Activated CD8-positive, alpha-beta memory T cell treated with anti-CD3 and anti-CD28 coated beads for 24 hours (primary cell): ENCODE results near the gene SPEF2.
"Not testable (repeated sequence)": the region's sequence is repeated elsewhere in the genome, so short reads cannot be mapped to it uniquely, and the experiment has no call there.

Source experiments
- DNase-seq: peaks from one replicate; pipeline ENCODE4 v3.0.0-alpha.2; 2020

Gene SPEF2

DNA sequence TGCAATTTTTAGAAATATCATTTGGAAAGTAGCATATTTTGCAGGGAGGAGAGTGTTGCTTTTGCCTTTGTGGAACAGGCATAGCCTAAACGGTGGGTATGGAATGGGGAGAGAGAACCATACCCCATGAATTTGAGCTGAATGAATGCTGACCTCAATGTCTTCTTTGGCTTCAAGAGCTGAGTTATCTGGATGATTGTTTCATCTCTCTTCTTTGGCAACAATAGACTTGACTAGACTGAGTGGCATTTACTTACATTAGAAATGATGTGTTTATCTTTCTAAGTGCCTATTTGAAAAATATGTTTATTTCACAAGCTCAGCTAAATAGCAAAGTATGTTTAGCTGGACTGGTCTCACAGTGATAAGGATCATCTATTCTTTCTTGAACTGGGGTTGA lies 42.8 kb downstream of the SPEF2 start:
- no peak for DNase-seq

- no peak for DNase-seq
Measured at GRCh38 chr5:35664584-35664983, 46.9 kb downstream of the SPEF2 start.

DNA sequence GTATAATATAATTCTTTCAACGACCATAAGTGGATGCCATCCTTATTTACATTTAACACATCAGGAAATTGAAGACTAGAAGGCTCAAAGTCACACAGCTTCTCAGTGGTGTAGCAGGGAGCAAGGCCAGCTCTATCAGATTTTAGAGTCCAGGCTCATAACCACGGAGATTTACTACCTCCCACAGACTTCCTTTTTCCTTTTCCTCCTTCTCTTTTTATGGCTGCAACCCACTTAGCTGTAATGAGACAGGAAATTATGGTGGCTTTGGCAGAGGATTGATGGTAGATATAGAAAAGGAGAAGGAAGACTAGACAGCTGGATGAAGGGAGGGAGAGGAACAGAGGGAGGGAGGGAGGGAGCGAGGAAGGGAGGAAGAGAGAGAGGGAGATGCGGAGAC lies 47.4 kb downstream of the SPEF2 start:
- no peak for DNase-seq

- DNase-seq, result no peak
Measured at GRCh38 chr5:35668319-35668718, 50.7 kb downstream of the SPEF2 start.

GRCh38 chr5:35668794-35669193 lies 51.1 kb downstream of the SPEF2 start:
- no peak for DNase-seq

GRCh38 chr5:35671541-35672295 lies 54.1 kb downstream of the SPEF2 start:
- no peak for DNase-seq

DNA sequence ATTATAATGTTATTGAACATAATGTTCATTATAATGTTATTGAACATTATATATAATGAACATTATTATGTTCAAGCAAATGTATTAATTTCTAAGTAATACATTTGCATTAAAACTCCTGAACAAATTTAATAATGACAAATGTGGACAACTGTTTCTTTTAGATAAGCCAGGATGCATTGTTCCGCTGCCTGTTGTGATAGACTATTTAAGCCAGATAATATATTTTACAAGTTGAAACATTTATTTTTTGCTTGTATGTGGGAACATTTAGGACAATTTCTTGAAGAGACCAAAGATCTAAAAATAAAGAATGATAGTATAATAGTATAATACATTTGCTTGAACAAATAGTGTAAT lies 54.6 kb downstream of the SPEF2 start:
- DNase-seq, result not testable (repeated sequence)

GRCh38 chr5:35672995-35673394 lies 55.3 kb downstream of the SPEF2 start:
- no peak for DNase-seq

DNA sequence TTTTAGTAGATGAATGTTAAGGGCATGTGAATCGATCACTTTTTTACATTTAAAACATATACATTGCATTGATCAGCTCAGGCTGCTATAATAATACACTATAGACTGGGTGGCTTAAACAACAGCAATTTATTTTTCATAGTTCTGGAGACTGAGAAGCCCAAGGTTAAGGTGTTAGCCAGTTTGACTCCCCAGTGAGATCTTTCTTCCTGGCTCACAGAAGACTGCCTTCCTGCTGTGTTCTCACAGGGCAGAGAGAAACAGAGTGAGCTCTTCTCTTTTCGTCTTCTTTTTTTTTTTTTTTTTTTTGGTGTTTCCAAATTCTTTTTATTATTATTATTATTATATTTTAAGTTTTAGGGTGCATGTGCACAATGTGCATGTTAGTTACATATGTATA lies 56.4 kb downstream of the SPEF2 start:
- DNase-seq, result no peak

- DNase-seq, result no peak
Measured at GRCh38 chr5:35675392-35675791, 57.7 kb downstream of the SPEF2 start.

- no peak for DNase-seq
Measured at GRCh38 chr5:35677878-35678277, 60.2 kb downstream of the SPEF2 start.

DNA sequence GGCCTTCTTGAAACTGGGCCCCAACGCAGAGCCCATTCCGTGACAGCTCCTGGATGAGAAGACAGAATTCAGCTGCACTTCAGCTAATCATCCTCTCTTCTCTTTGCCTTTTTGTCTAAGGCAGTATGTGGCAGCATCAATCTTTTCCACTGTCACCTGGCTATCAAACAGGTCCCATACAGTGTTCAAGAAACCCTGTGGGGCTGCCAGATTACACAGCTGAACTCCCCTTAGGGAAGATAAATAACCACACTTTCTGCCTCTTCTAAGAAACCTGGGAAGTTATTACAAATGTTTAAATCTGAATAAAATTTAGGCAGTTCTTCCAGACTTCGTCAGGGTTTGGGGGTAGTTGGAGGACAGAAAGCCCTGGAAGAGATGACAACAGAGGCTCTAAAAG lies 61.0 kb downstream of the SPEF2 start:
- DNase-seq, result no peak

DNA sequence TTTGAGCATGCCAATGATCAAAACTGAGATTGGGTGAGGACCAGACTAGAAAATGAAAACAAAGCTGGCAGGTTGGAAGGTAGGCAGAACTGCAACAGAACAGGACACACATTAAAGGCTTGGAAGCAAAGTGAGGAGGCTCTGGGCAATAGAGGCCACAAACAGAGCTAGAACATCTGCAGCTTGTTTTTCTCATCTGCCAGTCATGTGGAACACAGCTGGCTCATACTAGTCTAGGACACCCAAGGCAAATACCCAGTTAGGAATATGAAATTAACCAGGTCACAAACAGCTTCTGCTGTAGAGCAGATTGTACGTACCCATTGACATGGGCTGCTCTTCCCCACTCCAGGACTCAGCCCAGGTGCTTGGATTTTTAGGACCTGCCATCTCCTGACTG lies 61.7 kb downstream of the SPEF2 start:
- no peak for DNase-seq

DNA sequence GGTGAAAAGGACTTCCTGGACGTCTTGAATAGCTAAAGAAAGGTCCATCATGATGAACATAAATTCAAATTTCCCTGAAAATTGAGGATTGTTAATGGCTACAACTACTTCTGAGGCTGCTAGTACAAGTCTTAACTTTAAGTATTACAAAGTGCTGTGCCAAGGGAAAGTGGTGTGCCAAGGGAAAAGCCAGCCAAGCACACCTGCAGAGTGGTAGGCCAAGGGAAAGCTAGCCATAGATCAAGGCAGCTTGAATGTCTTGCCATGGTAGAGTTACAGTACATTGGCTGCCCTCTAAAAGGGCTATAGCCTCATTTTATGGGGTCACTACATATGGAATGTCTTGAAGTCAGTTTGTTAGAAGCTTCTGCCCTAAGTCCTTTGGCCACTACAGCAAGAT lies 64.2 kb downstream of the SPEF2 start:
- DNase-seq, result no peak

DNA sequence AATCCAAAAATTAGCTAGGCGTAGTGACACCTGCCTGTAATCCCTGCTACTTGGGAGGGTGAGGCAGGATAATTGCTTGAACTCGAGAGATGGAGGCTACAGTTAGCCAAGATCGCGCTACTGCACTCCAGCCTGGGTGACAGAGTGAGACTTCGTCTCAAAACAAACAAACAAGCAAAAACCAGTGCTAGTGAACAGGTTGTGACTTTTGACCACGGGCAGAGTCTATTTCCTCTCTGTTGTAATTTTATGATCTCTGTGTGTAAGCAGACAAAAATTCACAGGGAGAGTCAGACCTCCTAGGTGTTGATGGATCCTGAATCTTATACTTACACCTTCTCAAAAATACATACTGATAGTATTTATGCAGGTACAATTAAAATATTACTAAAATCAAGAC lies 65.8 kb downstream of the SPEF2 start:
- DNase-seq, result no peak

GRCh38 chr5:35685161-35685560 lies 67.5 kb downstream of the SPEF2 start:
- DNase-seq, result no peak

GRCh38 chr5:35687961-35688360 lies 70.3 kb downstream of the SPEF2 start:
- DNase-seq, result no peak

DNA sequence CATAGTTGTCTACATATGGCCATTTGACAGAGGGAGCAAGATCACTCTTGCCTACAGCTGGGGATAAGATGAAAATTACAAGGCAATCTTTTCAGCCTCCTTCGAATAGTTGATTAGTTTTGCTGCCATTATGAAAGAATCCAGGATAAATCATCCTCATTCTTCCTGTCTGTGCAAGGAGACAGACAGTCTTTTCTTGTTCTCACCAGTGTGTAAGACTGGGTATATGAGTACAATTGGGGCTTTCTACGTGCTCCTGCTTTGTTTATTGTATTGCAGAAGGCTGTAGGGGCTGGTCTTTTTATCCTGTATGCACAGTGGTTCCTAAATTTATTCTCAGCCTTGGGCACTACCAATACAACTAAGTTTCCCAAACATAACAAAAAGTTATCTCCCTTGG lies 76.8 kb downstream of the SPEF2 start:
- DNase-seq, result no peak

DNA sequence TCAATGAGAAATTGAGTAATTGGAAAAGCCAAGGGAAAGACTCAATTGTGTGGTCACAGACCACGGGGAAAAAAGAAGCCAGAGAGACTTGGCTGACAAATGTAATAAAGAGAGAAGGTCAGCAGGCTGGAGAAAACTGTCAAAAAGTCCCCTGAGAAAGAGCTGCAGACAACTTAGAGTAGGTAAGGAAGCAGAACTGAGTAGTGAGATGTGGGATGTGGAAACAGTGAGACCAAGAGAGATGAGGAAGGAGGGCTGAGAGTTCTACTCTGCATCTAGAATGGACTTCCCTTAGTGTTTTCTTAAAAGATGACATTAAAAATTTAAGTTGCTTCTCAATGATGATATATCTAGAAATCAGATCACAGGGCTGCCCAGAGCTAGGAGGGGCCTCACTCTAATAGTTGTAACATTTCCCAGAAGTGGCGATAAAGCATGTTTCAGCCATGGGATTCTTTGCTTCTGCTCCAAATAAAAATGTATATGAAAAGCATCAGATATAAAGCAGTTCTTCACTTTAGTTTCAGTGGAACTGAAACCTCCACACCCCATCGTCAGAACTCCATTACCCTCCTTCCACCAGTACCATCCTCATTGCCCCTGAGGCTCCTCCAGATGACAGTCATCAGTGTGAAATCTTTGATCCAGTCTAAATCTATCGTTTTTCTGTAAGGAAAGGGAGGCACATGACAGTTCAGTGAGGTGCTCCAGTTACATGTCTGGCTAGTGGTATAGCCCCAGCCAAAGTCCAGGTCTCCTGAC lies 80.6 kb downstream of the SPEF2 start:
- no peak for DNase-seq

DNA sequence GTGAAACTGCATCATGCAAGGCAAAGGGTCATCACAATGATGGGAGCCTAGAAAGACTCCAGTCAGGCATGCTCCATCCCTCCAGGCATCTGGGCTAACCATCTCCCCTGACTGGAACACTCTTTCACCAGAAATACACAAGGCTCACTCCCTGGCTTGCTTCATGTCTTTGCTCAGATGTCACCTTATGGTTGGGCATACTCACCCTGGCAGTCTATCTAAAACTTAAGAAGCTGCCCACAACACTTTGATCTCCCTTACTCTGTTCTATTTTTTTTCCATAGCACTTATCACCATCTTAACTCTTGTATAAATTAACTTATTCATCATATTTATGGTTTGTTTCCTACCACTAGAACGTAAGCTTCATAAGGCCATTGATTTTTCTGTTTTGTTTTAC lies 90.0 kb downstream of the SPEF2 start:
- no peak for DNase-seq

DNA sequence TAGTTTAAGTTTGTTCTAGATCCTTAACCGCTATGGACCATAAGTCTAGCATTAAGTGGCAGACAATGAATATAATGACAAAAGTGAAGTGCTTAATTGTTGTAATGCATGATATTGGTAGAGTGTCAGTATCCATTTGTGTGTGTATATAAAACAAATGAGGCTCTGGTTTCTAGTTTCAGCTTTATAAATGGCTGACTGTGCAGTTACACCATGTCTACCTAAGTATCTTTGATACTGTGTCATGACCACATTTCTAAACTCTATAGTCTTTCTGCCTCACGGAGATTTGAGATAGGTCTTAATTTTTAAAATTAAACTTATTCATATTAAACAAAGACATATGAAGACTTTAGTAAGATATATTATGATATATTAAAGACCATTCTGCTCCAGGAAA lies 92.0 kb downstream of the SPEF2 start:
- no peak for DNase-seq

GRCh38 chr5:35717718-35718117 lies 100.1 kb downstream of the SPEF2 start:
- no peak for DNase-seq

- DNase-seq, result no peak
Measured at GRCh38 chr5:35735718-35736117, 118.1 kb downstream of the SPEF2 start.

- DNase-seq, result no peak
Measured at GRCh38 chr5:35736280-35736679, 118.6 kb downstream of the SPEF2 start.
